ENCODE measurements around the gene COL5A3. TPM values are rescaled to one million over a fixed set of nuclear protein-coding genes. Genes with fewer than 3 reads are reported as not detected.

COL5A3 gene
- polyA plus RNA-seq, 1 of the 3 experiments (the other 2 are of a cell fraction), result under 0.01 TPM

DNA sequence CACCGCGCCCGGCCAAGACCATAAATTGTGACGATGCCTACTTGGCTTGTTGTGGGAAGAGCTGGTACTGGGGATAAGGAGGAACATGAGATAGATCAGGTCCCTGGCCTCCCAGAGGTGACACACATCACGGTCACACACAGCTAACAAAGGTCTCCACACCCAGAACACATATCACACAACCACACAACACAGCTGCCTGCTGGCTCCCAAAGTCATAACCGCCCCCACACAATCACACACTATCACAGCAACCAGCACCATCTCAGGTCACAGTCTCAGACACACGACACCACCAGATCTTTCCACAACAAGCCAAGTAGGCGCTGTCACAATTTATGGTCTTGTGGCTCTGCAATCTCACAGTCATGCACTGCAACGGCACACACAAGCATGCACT, 5.7 kb downstream of the COL5A3 start:
- TF ChIP-seq MAX (IDR thresholded peaks at IDR 0.05; ENCODE audit: low read depth), result no peak
- TF ChIP-seq RCOR1 (IDR thresholded peaks at IDR 0.05; ENCODE audit: low read length), result no peak
- no peak for TF ChIP-seq NFIC (IDR thresholded peaks at IDR 0.05; ENCODE audit: borderline replicate concordance)
- no peaks in the 10 kb centered on the region for H3K36me3 ChIP-seq (replicated peaks in 1 of 2; ENCODE audit: control insufficient read depth in 1 of 2, insufficient read depth in 2 of 2, low read length in 1 of 2)
- H4K20me1 ChIP-seq (ENCODE audit: insufficient read depth), result no peaks in the 10 kb centered on the region
- no peak overlapping the region for H3K4me3 ChIP-seq (ENCODE audit: low read depth in 2 of 2, low read length in 1 of 2)
- no peak overlapping the region for H3K27ac ChIP-seq (ENCODE audit: low read depth in 2 of 2, low read length in 1 of 2)
- no peaks in the 10 kb centered on the region for H3K9me3 ChIP-seq
- peaks cover 9% of the 10 kb centered on the region for H3F3A ChIP-seq (replicated peaks; ENCODE audit: insufficient read depth)
- no peak overlapping the region for H3K4me2 ChIP-seq
- H3K9ac ChIP-seq, result no peak overlapping the region
- no peak overlapping the region for H2AFZ ChIP-seq (ENCODE audit: low read depth)
- no peaks in the 10 kb centered on the region for H3K9me2 ChIP-seq
- 54% methylated on average over 9 of the region's 9 CpGs for WGBS (ENCODE audit: low lambda C conversion rate)
- POLR2A ChIA-PET, result no interaction called here
- no peaks in the 10 kb centered on the region; a peak in 1 of 4 replicates for H3K4me1 ChIP-seq (ENCODE audit: control insufficient read depth in 1 of 2, insufficient read depth in 2 of 2, low read depth in 1 of 2, low read length in 1 of 2)
- no peak for DNase-seq
- H3K27me3 ChIP-seq (ENCODE audit: insufficient read depth), result peaks cover 3% of the 10 kb centered on the region; the same call in 1 of the 2 replicates
- CTCF ChIA-PET, result interaction anchor here (0.9 to 1.6 kb wide), 4 partner anchors 23 to 73 kb away, joined by 3 to 7 read pairs (median 4); no protein-coding TSS in a partner anchor
- H3K79me2 ChIP-seq (ENCODE audit: insufficient read depth), result no peaks in the 10 kb centered on the region

DNA sequence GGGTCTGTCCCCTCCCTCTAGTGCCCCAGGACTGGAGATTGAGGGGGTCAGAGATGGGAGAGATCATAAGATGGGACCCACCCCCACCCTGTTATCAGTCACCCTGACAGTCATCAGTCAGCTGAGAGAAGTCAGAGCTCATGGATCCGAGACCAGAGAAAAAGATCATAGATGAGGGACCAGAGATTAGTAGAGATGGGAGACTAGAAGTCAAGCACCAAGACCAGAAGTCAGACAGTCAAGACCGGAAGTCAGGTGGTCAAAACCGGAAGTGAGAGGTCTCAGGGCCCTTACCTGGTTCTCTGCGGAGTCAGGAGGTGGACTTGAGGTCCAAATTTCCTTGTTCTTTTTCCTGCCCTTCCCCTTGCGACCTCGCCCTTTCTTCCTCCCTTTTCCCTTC, 7.0 kb downstream of the COL5A3 start:
- H3K79me2 ChIP-seq (ENCODE audit: insufficient read depth), result no peaks in the 10 kb centered on the region
- WGBS (ENCODE audit: low lambda C conversion rate), result 4% methylated on average over 6 of the region's 6 CpGs
- H3K9me3 ChIP-seq, result no peaks in the 10 kb centered on the region

DNA sequence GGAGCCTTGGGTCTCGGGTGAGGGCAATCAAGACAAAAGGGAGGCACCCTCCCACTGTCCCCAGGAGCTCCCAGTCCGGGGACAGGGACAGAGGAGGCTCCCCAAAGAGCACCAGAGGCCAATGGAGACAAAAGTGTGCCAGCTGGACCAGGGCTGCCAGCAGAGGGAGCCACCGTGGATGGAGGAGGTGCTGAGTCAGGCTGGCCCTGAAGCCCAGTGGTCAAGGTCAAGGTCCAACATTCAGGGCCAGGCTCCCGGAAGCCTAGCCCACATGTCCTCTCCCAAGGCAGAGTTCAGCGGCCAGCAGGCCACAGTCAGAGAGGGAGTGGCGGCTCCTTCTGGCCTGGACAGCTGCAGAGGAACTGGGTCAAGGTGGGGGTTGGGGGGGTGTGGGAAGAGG, 8.4 kb downstream of the COL5A3 start:
- CTCF ChIA-PET, result interaction anchor here (1.8 to 4.2 kb wide), 4 partner anchors 15 to 70 kb away, joined by 8 to 57 read pairs (median 24); no protein-coding TSS in a partner anchor

More for the DNA sequence above, 7.0 kb downstream of the COL5A3 start:
- no peak overlapping the region for H2AFZ ChIP-seq (ENCODE audit: low read depth)
- POLR2A ChIA-PET, result no interaction called here
- no peak overlapping the region for H3K4me3 ChIP-seq (ENCODE audit: low read depth in 2 of 2, low read length in 1 of 2)
- no peaks in the 10 kb centered on the region; a peak in 1 of 4 replicates for H3K4me1 ChIP-seq (ENCODE audit: control insufficient read depth in 1 of 2, insufficient read depth in 2 of 2, low read depth in 1 of 2, low read length in 1 of 2)
- no peaks in the 10 kb centered on the region for H3K36me3 ChIP-seq (replicated peaks in 1 of 2; ENCODE audit: control insufficient read depth in 1 of 2, insufficient read depth in 2 of 2, low read length in 1 of 2)
- CTCF ChIA-PET, result interaction anchor here (1.4 kb wide), 1 partner anchor 24 kb away, joined by 4 read pairs; no protein-coding TSS in a partner anchor
- TF ChIP-seq GABPA (IDR thresholded peaks at IDR 0.05; ENCODE audit: low read depth) (0 out of 2 replicates have a peak, but pooled peaks have one; percentile 30), RFX5 (IDR thresholded peaks at IDR 0.05; ENCODE audit: low read length) (no peak)
- no peak overlapping the region for H3K4me2 ChIP-seq
- no peak for DNase-seq
- H4K20me1 ChIP-seq (ENCODE audit: insufficient read depth), result no peaks in the 10 kb centered on the region
- H3K9ac ChIP-seq, result no peak overlapping the region
- H3F3A ChIP-seq (replicated peaks; ENCODE audit: insufficient read depth), result peaks cover 8% of the 10 kb centered on the region
- H3K27me3 ChIP-seq (ENCODE audit: insufficient read depth), result peaks cover 16% of the 10 kb centered on the region
- no peaks in the 10 kb centered on the region for H3K9me2 ChIP-seq
- no peak overlapping the region for H3K27ac ChIP-seq (ENCODE audit: low read depth in 2 of 2, low read length in 1 of 2)

More for the DNA sequence above, 8.4 kb downstream of the COL5A3 start:
- no peaks in the 10 kb centered on the region; a peak in 1 of 4 replicates for H3K4me1 ChIP-seq (ENCODE audit: control insufficient read depth in 1 of 2, insufficient read depth in 2 of 2, low read depth in 1 of 2, low read length in 1 of 2)
- no peaks in the 10 kb centered on the region for H3K9me2 ChIP-seq
- H3K36me3 ChIP-seq (replicated peaks in 1 of 2; ENCODE audit: control insufficient read depth in 1 of 2, insufficient read depth in 2 of 2, low read length in 1 of 2), result no peaks in the 10 kb centered on the region
- 15% methylated on average over 3 of the region's 6 CpGs for WGBS (ENCODE audit: low lambda C conversion rate)
- H3F3A ChIP-seq (replicated peaks; ENCODE audit: insufficient read depth), result peaks cover 3% of the 10 kb centered on the region
- POLR2A ChIA-PET, result no interaction called here
- no peak overlapping the region for H3K4me3 ChIP-seq (ENCODE audit: low read depth in 2 of 2, low read length in 1 of 2)
- H3K79me2 ChIP-seq (ENCODE audit: insufficient read depth), result no peaks in the 10 kb centered on the region
- H3K4me2 ChIP-seq, result no peak overlapping the region
- no peak overlapping the region for H3K9ac ChIP-seq
- no peak for DNase-seq
- H3K9me3 ChIP-seq, result no peaks in the 10 kb centered on the region
- H4K20me1 ChIP-seq (ENCODE audit: insufficient read depth), result no peaks in the 10 kb centered on the region
- no peak overlapping the region for H3K27ac ChIP-seq (ENCODE audit: low read depth in 2 of 2, low read length in 1 of 2)
- H2AFZ ChIP-seq (ENCODE audit: low read depth), result no peak overlapping the region
- TF ChIP-seq, protein P1, sequence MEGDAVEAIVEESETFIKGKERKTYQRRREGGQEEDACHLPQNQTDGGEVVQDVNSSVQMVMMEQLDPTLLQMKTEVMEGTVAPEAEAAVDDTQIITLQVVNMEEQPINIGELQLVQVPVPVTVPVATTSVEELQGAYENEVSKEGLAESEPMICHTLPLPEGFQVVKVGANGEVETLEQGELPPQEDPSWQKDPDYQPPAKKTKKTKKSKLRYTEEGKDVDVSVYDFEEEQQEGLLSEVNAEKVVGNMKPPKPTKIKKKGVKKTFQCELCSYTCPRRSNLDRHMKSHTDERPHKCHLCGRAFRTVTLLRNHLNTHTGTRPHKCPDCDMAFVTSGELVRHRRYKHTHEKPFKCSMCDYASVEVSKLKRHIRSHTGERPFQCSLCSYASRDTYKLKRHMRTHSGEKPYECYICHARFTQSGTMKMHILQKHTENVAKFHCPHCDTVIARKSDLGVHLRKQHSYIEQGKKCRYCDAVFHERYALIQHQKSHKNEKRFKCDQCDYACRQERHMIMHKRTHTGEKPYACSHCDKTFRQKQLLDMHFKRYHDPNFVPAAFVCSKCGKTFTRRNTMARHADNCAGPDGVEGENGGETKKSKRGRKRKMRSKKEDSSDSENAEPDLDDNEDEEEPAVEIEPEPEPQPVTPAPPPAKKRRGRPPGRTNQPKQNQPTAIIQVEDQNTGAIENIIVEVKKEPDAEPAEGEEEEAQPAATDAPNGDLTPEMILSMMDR (IDR thresholded peaks at IDR 0.05), result peak; percentile 48
- TF ChIP-seq FOSL2 (IDR thresholded peaks at IDR 0.05; ENCODE audit: borderline replicate concordance, low read depth) (no peak), SMC3 (IDR thresholded peaks at IDR 0.05; ENCODE audit: low read depth, low read length) (peak; percentile 17)
- H3K27me3 ChIP-seq (ENCODE audit: insufficient read depth), result peaks cover 21% of the 10 kb centered on the region

Measured in SK-N-SH (cell line).